Erythroblast (primary cell): ENCODE measurements around the gene CFAP20.

Experiments
- GATA1 ChIP-seq: IDR thresholded peaks from 2 replicates; pipeline ENCODE4 v1.6.1; 2011; ENCODE audit warnings: low read depth, mild to moderate bottlenecking, control low read depth, low read length, moderate library complexity
- POLR2A ChIP-seq: IDR thresholded peaks from 2 replicates; pipeline ENCODE4 v1.6.1; 2011; ENCODE audit warnings: mild to moderate bottlenecking, low read length

DNA sequence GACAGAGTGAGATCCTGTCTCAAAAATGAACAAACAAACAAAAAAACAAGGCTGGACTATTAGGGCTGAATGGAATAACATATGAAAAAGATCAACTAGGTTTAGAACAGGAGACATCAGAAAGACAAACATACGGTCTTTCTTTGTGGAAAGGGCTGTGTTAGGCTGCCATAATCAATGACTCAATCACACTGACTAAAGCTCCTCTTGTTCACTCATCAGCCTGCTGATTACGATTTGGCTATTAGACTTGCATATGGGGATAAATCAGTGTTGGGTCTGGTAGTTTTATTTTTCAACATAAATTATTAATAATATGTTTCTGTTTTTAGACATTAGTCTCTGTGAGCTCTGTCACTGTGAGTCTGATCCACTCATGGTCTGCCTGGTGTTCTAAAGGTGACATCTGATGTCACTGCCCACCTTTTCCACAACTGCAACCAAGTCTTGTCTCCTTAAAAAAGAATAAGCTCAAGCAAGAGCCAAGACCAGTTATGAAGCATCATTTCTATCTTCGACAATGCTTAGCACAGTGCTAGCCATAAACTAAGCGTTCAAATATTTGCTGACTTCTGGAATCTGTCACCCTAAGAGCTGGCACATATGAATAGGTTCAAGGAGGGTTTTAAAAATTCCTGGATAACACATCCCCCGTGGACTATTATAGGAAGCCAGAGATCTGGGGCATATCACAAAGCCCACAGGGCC is 10.2 kb downstream of the CFAP20 start:
- no peak for TF ChIP-seq POLR2A
- no peak for TF ChIP-seq GATA1
